ENCODE results near the gene CP.

DNA sequence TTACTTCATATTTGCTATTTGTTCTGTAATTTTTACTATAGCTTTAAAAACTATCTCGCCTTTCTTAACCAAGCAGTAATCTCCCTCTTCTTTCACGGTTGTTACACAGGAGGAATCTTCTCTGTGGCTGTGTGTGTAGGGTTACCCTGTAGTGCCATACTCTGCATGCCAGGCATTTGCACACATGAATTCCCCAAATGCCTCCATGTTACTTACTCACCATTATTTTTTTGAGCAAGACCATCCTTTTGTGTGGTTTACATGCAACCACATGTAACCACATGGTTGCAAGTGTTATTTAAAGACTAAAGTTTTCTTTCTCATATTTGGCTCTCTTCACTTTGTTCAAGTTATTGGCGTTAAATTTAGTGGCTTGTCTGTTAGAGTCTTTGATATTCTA is 46.7 kb downstream of the CP start:
- TF ChIP-seq ELF4 (IDR thresholded peaks at IDR 0.05): no peak
- TF ChIP-seq L3MBTL2 (conservative IDR thresholded peaks at IDR 0.05): no peak
- TF ChIP-seq SUZ12 (IDR thresholded peaks at IDR 0.05): no peak
- TF ChIP-seq FOXK2 (IDR thresholded peaks at IDR 0.05): no peak
- no peak for TF ChIP-seq NFRKB (IDR thresholded peaks at IDR 0.05)
- no peak for TF ChIP-seq ZNF384 (IDR thresholded peaks at IDR 0.05)
- no peak for TF ChIP-seq SP1 (IDR thresholded peaks at IDR 0.05)
- no peak for TF ChIP-seq BHLHE40 (IDR thresholded peaks at IDR 0.05; ENCODE audit: borderline replicate concordance)
- no peak for TF ChIP-seq FOXM1 (IDR thresholded peaks at IDR 0.05; ENCODE audit: borderline replicate concordance)
- TF ChIP-seq HDGF (IDR thresholded peaks at IDR 0.05; ENCODE audit: borderline replicate concordance): no peak
- no peak for TF ChIP-seq CTBP1 (IDR thresholded peaks at IDR 0.05; ENCODE audit: borderline replicate concordance)
- TF ChIP-seq LEF1 (IDR thresholded peaks at IDR 0.05; ENCODE audit: borderline replicate concordance): no peak

All from HEK293T (cell line).